H1 (cell line): Measurements from ENCODE around the gene TXNRD2. TPM values are rescaled to one million over a fixed set of nuclear protein-coding genes. Genes with fewer than 3 reads are reported as not detected.

Source experiments
- CTCF ChIA-PET: fragments of 300-600 bp; sonication (Branson Sonifier 250); formaldehyde crosslinking; loops from one replicate; lab custom pipeline; 2021; ENCODE audit not compliant: partially characterized antibody; lab: Charles Lee
- POLR2A ChIA-PET: fragments of 300-600 bp; sonication (Branson Sonifier 250); formaldehyde crosslinking; loops from one replicate; lab custom pipeline; 2021; ENCODE audit warnings: inconsistent platforms; ENCODE audit not compliant: partially characterized antibody; lab: Charles Lee
- DNase-seq, 2 experiments: peaks; one replicate each; pipeline versions ENCODE4 v3.0.0 to v3.0.0-alpha.2; 2010 to 2022; ENCODE audit warnings: low spot score in 2 of 2, low read depth in 1 of 2, mixed read lengths in 1 of 2
- FAIRE-seq: peaks from 2 replicates; lab custom pipeline; 2011; peaks lifted over from hg19 to GRCh38; lab: Jason Lieb, UNC
- H2AFZ ChIP-seq: 2 replicates; pipeline ENCODE4 v1.8.1; 2012; ENCODE audit warnings: low read length, inconsistent platforms
- H2AK5ac ChIP-seq: 2 replicates; pipeline ENCODE4 v1.6.1; 2013; ENCODE audit warnings: low read depth, low read length
- H2BK120ac ChIP-seq: replicated peaks from 2 replicates; pipeline ENCODE3; 2013; ENCODE audit warnings: low read depth, low read length, inconsistent platforms
- H2BK12ac ChIP-seq: 2 replicates; pipeline ENCODE4 v1.6.1; 2013; ENCODE audit warnings: low read depth, low read length
- H2BK15ac ChIP-seq: 2 replicates; pipeline ENCODE4 v1.6.1; 2013; ENCODE audit warnings: low read length
- H2BK20ac ChIP-seq: 2 replicates; pipeline ENCODE4 v1.6.1; 2013; ENCODE audit warnings: low read length
- H2BK5ac ChIP-seq: 2 replicates; pipeline ENCODE4 v1.6.1; 2013; ENCODE audit warnings: low read depth, low read length
- H3K14ac ChIP-seq: 2 replicates; pipeline ENCODE4 v1.6.1; 2013; ENCODE audit warnings: inconsistent platforms; ENCODE audit not compliant: insufficient read length
- H3K18ac ChIP-seq: 2 replicates; pipeline ENCODE4 v1.6.1; 2013; ENCODE audit warnings: low read length; ENCODE audit errors: extremely low read depth
- H3K23ac ChIP-seq: 2 replicates; pipeline ENCODE4 v1.6.1; 2013; ENCODE audit warnings: inconsistent platforms; ENCODE audit not compliant: insufficient read length
- H3K23me2 ChIP-seq: 2 replicates; pipeline ENCODE4 v1.6.1; 2013; ENCODE audit warnings: low read depth, low read length
- H3K27ac ChIP-seq: 2 replicates; pipeline ENCODE4 v1.6.1; 2011; ENCODE audit warnings: low read depth, low read length, inconsistent platforms
- H3K27me3 ChIP-seq, 4 experiments: replicated peaks in 1 of 4; 1 replicate in 1 of 4; 2 replicates in 3 of 4; pipeline versions ENCODE4 v1.6.1 to v1.8.1; 2011 to 2013; ENCODE audit warnings: low read length in 3 of 4, mild to moderate bottlenecking in 3 of 4, inconsistent platforms in 2 of 4, mixed read lengths in 2 of 4, moderate library complexity in 1 of 4; ENCODE audit not compliant: control insufficient read depth in 3 of 4, insufficient read depth in 3 of 4; ENCODE audit errors: extremely low read depth in 1 of 4
- H3K36me3 ChIP-seq, 4 experiments: 2 replicates each; pipeline versions ENCODE4 v1.6.1 to v1.8.1; 2011 to 2013; ENCODE audit warnings: mild to moderate bottlenecking in 4 of 4, low read length in 3 of 4, moderate library complexity in 2 of 4, control low read depth in 1 of 4, inconsistent platforms in 1 of 4; ENCODE audit not compliant: insufficient read depth in 4 of 4, control insufficient read depth in 2 of 4
- H3K4ac ChIP-seq: replicated peaks from 2 replicates; pipeline ENCODE3; 2013; ENCODE audit warnings: low read length, low read depth, mixed read lengths, inconsistent platforms; ENCODE audit not compliant: insufficient read length
- H3K4me1 ChIP-seq, 4 experiments: replicated peaks in 1 of 4; 1 replicate in 1 of 4; 2 replicates in 3 of 4; pipeline versions ENCODE4 v1.6.1 to v1.8.1; 2011 to 2013; ENCODE audit warnings: low read length in 3 of 4, inconsistent platforms in 2 of 4, mixed read lengths in 1 of 4; ENCODE audit not compliant: insufficient read depth in 4 of 4, control insufficient read depth in 3 of 4
- H3K4me2 ChIP-seq, 2 experiments: 2 replicates each; pipeline versions ENCODE4 v1.6.1 to v1.8.1; 2011 to 2013; ENCODE audit warnings: low read depth in 2 of 2, low read length in 2 of 2, control low read depth in 1 of 2, inconsistent platforms in 1 of 2, mild to moderate bottlenecking in 1 of 2; ENCODE audit not compliant: insufficient read depth in 1 of 2
- H3K4me3 ChIP-seq, 4 experiments: fragments of 200-600, 300-600 bp in 1 of 4; sonication (generic), shearing (Covaris generic), sonication (Bioruptor Twin) in 1 of 4; 2 replicates each; pipeline versions ENCODE4 v1.5.1 to v1.8.1; 2011 to 2016; ENCODE audit warnings: low read length in 4 of 4, low read depth in 3 of 4, control low read depth in 2 of 4, inconsistent platforms in 2 of 4, mild to moderate bottlenecking in 2 of 4, mixed read lengths in 1 of 4, moderate library complexity in 1 of 4; ENCODE audit not compliant: insufficient read depth in 2 of 4; ENCODE audit errors: extremely low read depth in 1 of 4
- H3K56ac ChIP-seq: replicated peaks from 2 replicates; pipeline ENCODE3; 2013; ENCODE audit warnings: low read depth, mild to moderate bottlenecking, mixed read lengths, low read length, inconsistent platforms; ENCODE audit not compliant: insufficient read length
- H3K79me1 ChIP-seq: 2 replicates; pipeline ENCODE4 v1.6.1; 2013; ENCODE audit warnings: low read depth, low read length, control low read depth
- H3K79me2 ChIP-seq, 2 experiments: 2 replicates each; pipeline versions ENCODE4 v1.6.1 to v1.8.1; 2012 to 2013; ENCODE audit warnings: low read length in 2 of 2, mild to moderate bottlenecking in 2 of 2, inconsistent platforms in 1 of 2; ENCODE audit not compliant: insufficient read depth in 2 of 2, control insufficient read depth in 1 of 2
- H3K9ac ChIP-seq, 4 experiments: replicated peaks in 1 of 4; 1 replicate in 1 of 4; 2 replicates in 3 of 4; pipeline versions ENCODE4 v1.6.1 to v1.8.1; 2011 to 2013; ENCODE audit warnings: low read depth in 3 of 4, low read length in 3 of 4, control low read depth in 2 of 4, mild to moderate bottlenecking in 2 of 4, moderate library complexity in 2 of 4, inconsistent platforms in 1 of 4; ENCODE audit errors: extremely low read depth in 1 of 4
- H3K9me3 ChIP-seq, 2 experiments: 2 replicates each; pipeline versions ENCODE4 v1.6.1 to v1.8.1; 2012 to 2013; ENCODE audit warnings: mild to moderate bottlenecking in 2 of 2, moderate library complexity in 2 of 2, control low read depth in 1 of 2, inconsistent platforms in 1 of 2, low read depth in 1 of 2, low read length in 1 of 2, mixed read lengths in 1 of 2; ENCODE audit not compliant: insufficient read depth in 2 of 2
- H4K20me1 ChIP-seq, 2 experiments: replicated peaks in 1 of 2; 2 replicates each; pipeline versions ENCODE3 to v1.8.1; 2011 to 2013; ENCODE audit warnings: inconsistent platforms in 2 of 2, low read length in 2 of 2, mild to moderate bottlenecking in 1 of 2; ENCODE audit not compliant: insufficient read depth in 2 of 2, control insufficient read depth in 1 of 2
- H4K5ac ChIP-seq: 2 replicates; pipeline ENCODE4 v1.6.1; 2013; ENCODE audit warnings: low read length, low read depth, mixed read lengths, inconsistent platforms; ENCODE audit not compliant: insufficient read length
- H4K8ac ChIP-seq: 2 replicates; pipeline ENCODE4 v1.8.0; 2013; ENCODE audit warnings: mild to moderate bottlenecking, moderate library complexity, low read length, inconsistent platforms; ENCODE audit not compliant: insufficient read depth; ENCODE audit errors: extremely low read depth
- H4K91ac ChIP-seq: replicated peaks from 2 replicates; pipeline ENCODE3; 2013; ENCODE audit warnings: low read length, mixed read lengths, inconsistent platforms; ENCODE audit not compliant: insufficient read length
- CBX8 ChIP-seq: fragments of 300-800, 300-1000 bp; sonication (generic); IDR thresholded peaks from 2 replicates; pipeline ENCODE4 v1.7.1; 2016; ENCODE audit warnings: low read depth, low read length, borderline replicate concordance
- CHD2 ChIP-seq: IDR thresholded peaks from 2 replicates; pipeline ENCODE4 v1.6.1; 2012; ENCODE audit warnings: low read length, improper control_type of control experiment
- EGR1 ChIP-seq: IDR thresholded peaks from 2 replicates; pipeline ENCODE4 v1.6.1; 2011; ENCODE audit warnings: low read depth, low read length, borderline replicate concordance
- RBBP5 ChIP-seq: IDR thresholded peaks from 2 replicates; pipeline ENCODE4 v1.7.1; 2012; ENCODE audit warnings: low read depth, mild to moderate bottlenecking, inconsistent platforms, low read length, moderate library complexity, borderline replicate concordance
- SP1 ChIP-seq: IDR thresholded peaks from 2 replicates; pipeline ENCODE4 v1.6.1; 2011; ENCODE audit warnings: low read depth, low read length
- SP4 ChIP-seq: IDR thresholded peaks from 2 replicates; pipeline ENCODE4 v1.6.1; 2012; ENCODE audit warnings: low read length, inconsistent platforms
- WGBS, 2 experiments: shearing (Covaris generic) in 1 of 2; methylation state at CpG; one replicate each; pipeline versions ENCODE4 v1.1.6 to v1.1.7; 2013 to 2015; ENCODE audit warnings: low lambda C conversion rate in 2 of 2, mixed read lengths in 2 of 2, inconsistent platforms in 1 of 2, low coverage in 1 of 2, missing lambda C conversion rate in 1 of 2; ENCODE audit not compliant: insufficient replicate concordance in 2 of 2, insufficient coverage in 1 of 2, insufficient read length in 1 of 2; ENCODE audit errors: extremely low coverage in 1 of 2, missing lambda C conversion rate in 1 of 2; 5-methylcytosine and 5-hydroxymethylcytosine counted together
- polyA plus RNA-seq, 7 experiments: library from polyadenylated mRNA; depleted of rRNA in 3 of 7; stranded (reverse) in 5 of 7; unstranded in 2 of 7; fragments of >200 nt in 5 of 7; fragments of 200-250 nt in 2 of 7; gene quantifications; 1 replicate in 5 of 7; 2 replicates in 1 of 7; 4 replicates in 1 of 7; pipeline versions ENCODE4 v1.2.1 to v1.2.3, GENCODE V29; 2011 to 2013; ENCODE audit warnings: missing spikeins in 2 of 7, mixed read lengths in 2 of 7
- total RNA-seq: library from RNA; stranded (reverse); fragmentation: NEBNext Ultra II Directional; extraction: Animal tissue kit (Norgen Biotek cat#: 25700); gene quantifications from 2 replicates; pipeline ENCODE4 v1.2.1, GENCODE V29; 2021
- TF ChIP-seq, protein P1 (sequence below): IDR thresholded peaks from 2 replicates; pipeline ENCODE4 v1.6.1; 2012; ENCODE audit warnings: low read length, inconsistent platforms
- TF ChIP-seq, protein P2 (sequence below): IDR thresholded peaks from 2 replicates; pipeline ENCODE4 v1.6.1; 2012; ENCODE audit warnings: inconsistent platforms

Gene TXNRD2
- total and polyA plus RNA-seq, 2 of the 8 experiments (the other 6 are each of a cell fraction or from before 2014, with no cell fraction given): 14.8 to 21.9 TPM

DNA sequence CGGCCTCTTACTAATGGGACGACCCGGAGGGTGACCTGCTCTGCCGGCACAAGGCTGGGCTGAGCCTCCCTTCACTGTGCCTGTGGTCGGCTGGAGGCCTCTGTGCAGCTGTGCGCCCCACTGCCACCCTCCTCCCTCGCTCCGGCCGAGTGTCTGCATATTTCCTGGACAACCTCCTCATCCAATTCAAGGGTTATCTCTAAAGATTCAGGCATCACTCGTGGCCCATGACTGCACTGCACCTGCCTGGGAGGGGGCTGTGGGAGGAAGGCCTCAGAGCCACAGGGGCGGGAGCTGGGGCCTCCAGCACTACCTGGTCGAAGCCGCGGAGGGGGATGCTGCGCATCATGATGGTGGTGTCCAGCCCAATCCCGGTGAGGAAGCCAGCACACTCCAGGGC is 43.9 kb downstream of the TXNRD2 start:
- Histone ChIP-seq H4K5ac (no peak overlapping the region), H3K4ac (no peak overlapping the region), H3K14ac (no peak overlapping the region), H3K23ac (no peak overlapping the region), H4K8ac (no peak overlapping the region), H3K4me1 (peaks cover 0 to 3% (median under 1%) of the 10 kb centered on the region in 4 experiments; a peak in 5 of 7 replicates), H3K9ac (no peak overlapping the region), H3K56ac (no peak overlapping the region), H2BK5ac (no peak overlapping the region), H2BK20ac (no peak overlapping the region), H2BK15ac (no peak overlapping the region), H4K20me1 (no peaks in the 10 kb centered on the region), H3K4me3 (no peak overlapping the region), H3K27me3 (no peaks in the 10 kb centered on the region; a peak in 1 of 7 replicates), H3K4me2 (no peak overlapping the region), H3K23me2 (no peaks in the 10 kb centered on the region), H3K79me2 (no peaks in the 10 kb centered on the region), H3K79me1 (no peaks in the 10 kb centered on the region), H4K91ac (no peak overlapping the region), H3K36me3 (no peaks in the 10 kb centered on the region), H3K18ac (no peak overlapping the region), H2BK12ac (no peak overlapping the region), H2BK120ac (no peak overlapping the region), H2AFZ (no peak overlapping the region), H3K9me3 (no peaks in the 10 kb centered on the region), H2AK5ac (no peak overlapping the region), H3K27ac (no peak overlapping the region)
- DNase-seq: no peak
- ChIA-PET CTCF (interaction anchor here (1.0 to 10.1 kb wide), 10 partner anchors 9 to 193 kb away, joined by 3 to 69 read pairs (median 6); no protein-coding TSS in a partner anchor), POLR2A (interaction anchor here (1.5 kb wide), 1 partner anchor 28 kb away, joined by 4 read pairs; no protein-coding TSS in a partner anchor)
- no peak for FAIRE-seq
- TF ChIP-seq SP4 (no peak), RBBP5 (no peak), CHD2 (no peak), CBX8 (no peak), SP1 (no peak), EGR1 (no peak)
- TF ChIP-seq, protein P1, sequence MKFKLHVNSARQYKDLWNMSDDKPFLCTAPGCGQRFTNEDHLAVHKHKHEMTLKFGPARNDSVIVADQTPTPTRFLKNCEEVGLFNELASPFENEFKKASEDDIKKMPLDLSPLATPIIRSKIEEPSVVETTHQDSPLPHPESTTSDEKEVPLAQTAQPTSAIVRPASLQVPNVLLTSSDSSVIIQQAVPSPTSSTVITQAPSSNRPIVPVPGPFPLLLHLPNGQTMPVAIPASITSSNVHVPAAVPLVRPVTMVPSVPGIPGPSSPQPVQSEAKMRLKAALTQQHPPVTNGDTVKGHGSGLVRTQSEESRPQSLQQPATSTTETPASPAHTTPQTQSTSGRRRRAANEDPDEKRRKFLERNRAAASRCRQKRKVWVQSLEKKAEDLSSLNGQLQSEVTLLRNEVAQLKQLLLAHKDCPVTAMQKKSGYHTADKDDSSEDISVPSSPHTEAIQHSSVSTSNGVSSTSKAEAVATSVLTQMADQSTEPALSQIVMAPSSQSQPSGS: no peak
- TF ChIP-seq, protein P2, sequence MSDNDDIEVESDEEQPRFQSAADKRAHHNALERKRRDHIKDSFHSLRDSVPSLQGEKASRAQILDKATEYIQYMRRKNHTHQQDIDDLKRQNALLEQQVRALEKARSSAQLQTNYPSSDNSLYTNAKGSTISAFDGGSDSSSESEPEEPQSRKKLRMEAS: no peak
- 85% methylated on average over 16 of the region's 16 CpGs; no CpG with 5 or more reads in 1 of the 2 experiments for WGBS, 2 experiments
